Endothelial cell of umbilical vein (primary cell): ENCODE measurements around the gene ZMIZ2.

Source experiments
- CTCF ChIP-seq, 2 donors: IDR thresholded peaks; 1 replicate in 1 of 2; 2 replicates in 1 of 2; pipeline ENCODE4 v1.5.1; 2011; ENCODE audit warnings: low read length in 2 of 2, mild to moderate bottlenecking in 2 of 2, moderate library complexity in 2 of 2, control low read depth in 1 of 2, inconsistent platforms in 1 of 2, low read depth in 1 of 2; ENCODE audit not compliant: insufficient read depth in 1 of 2; ENCODE audit errors: extremely low read depth in 1 of 2
- FOS ChIP-seq: IDR thresholded peaks from 2 replicates; pipeline ENCODE4 v1.6.1; 2011; ENCODE audit warnings: mild to moderate bottlenecking, low read length, moderate library complexity, borderline replicate concordance; ENCODE audit not compliant: insufficient read depth
- JUN ChIP-seq: IDR thresholded peaks from 2 replicates; pipeline ENCODE4 v1.6.1; 2011; ENCODE audit warnings: borderline replicate concordance, low read depth; ENCODE audit not compliant: insufficient read length, insufficient read depth
- MYC ChIP-seq: IDR thresholded peaks from one replicate; pipeline ENCODE4 v1.6.1; 2011; ENCODE audit warnings: mild to moderate bottlenecking, low read depth, low read length
- POLR2A ChIP-seq: IDR thresholded peaks from 2 replicates; pipeline ENCODE4 v1.6.1; 2012; ENCODE audit warnings: low read depth, mild to moderate bottlenecking, control low read depth, low read length

GRCh38 chr7:44805950-44806349 is 57.3 kb downstream of the ZMIZ2 start:
- no peak for TF ChIP-seq CTCF (IDR thresholded peaks at IDR 0.05; ENCODE audit: extremely low read depth in 1 of 2, insufficient read depth in 1 of 2, low read depth in 1 of 2, low read length in 2 of 2)
- no peak for TF ChIP-seq POLR2A
- no peak for TF ChIP-seq MYC
- no peak for TF ChIP-seq FOS
- no peak for TF ChIP-seq JUN
